Tibial nerve (tissue), 4 donors: ENCODE measurements around the gene PLCB4. TPM values are rescaled to one million over a fixed set of nuclear protein-coding genes. Genes with fewer than 3 reads are reported as not detected.

Experiments used
- DNase-seq, 2 donors: peaks; one replicate each; pipeline ENCODE4 v3.0.0-alpha.2; 2019; ENCODE audit warnings: low spot score in 2 of 2
- H3K27ac ChIP-seq, 4 donors: fragments of 200-600 bp; sonication (generic) in 3 of 4; one replicate each; pipeline ENCODE4 v1.5.1; 2017 to 2019; ENCODE audit warnings: mild to moderate bottlenecking in 1 of 4
- H3K27me3 ChIP-seq, 2 donors: fragments of 200-600 bp; sonication (generic) in 1 of 2; one replicate each; pipeline versions ENCODE4 v1.5.1 to v1.6.0; 2017 to 2019
- H3K36me3 ChIP-seq, 3 donors: fragments of 200-600 bp; sonication (generic); one replicate each; pipeline ENCODE4 v1.5.1; 2018 to 2019
- H3K4me1 ChIP-seq, 4 donors: fragments of 200-600 bp; sonication (generic) in 3 of 4; one replicate each; pipeline ENCODE4 v1.5.1; 2017 to 2019
- H3K4me3 ChIP-seq, 4 donors: fragments of 200-600 bp; sonication (generic) in 3 of 4; one replicate each; pipeline ENCODE4 v1.5.1; 2017 to 2019; ENCODE audit warnings: mild to moderate bottlenecking in 1 of 4, moderate library complexity in 1 of 4
- H3K9me3 ChIP-seq, 4 donors: fragments of 200-600 bp; sonication (generic) in 3 of 4; one replicate each; pipeline ENCODE4 v1.5.1; 2017 to 2019
- CTCF ChIP-seq, 5 experiments: fragments of 200-600 bp in 3 of 5; fragments of 450-650 bp in 2 of 5; sonication (generic) in 3 of 5; IDR thresholded peaks; one replicate each; pipeline ENCODE4 v1.5.1; 2016 to 2019; ENCODE audit warnings: antibody characterized with exemption in 5 of 5, mild to moderate bottlenecking in 3 of 5, moderate library complexity in 2 of 5
- EP300 ChIP-seq, 2 donors: sonication (generic); formaldehyde crosslinking; IDR thresholded peaks; one replicate each; pipeline ENCODE4 v1.6.1; 2017; ENCODE audit warnings: antibody characterized with exemption in 2 of 2, mild to moderate bottlenecking in 1 of 2
- POLR2A ChIP-seq, 2 donors: fragments of 450-650 bp; IDR thresholded peaks; one replicate each; pipeline ENCODE4 v1.6.1; 2017; ENCODE audit warnings: antibody characterized with exemption in 2 of 2, mild to moderate bottlenecking in 2 of 2, moderate library complexity in 2 of 2
- WGBS, 2 donors: methylation state at CpG; one replicate each; pipeline ENCODE4 v1.1.5; 2018; 5-methylcytosine and 5-hydroxymethylcytosine counted together
- total RNA-seq, 4 donors: library from RNA; depleted of rRNA; stranded (reverse); fragments of >200 nt; gene quantifications; one replicate each; pipeline ENCODE4 v1.1.0, GENCODE V29; 2016

Gene PLCB4
- total RNA-seq, 4 donors from 2014 or later, result 35.7 to 52.9 (median 40.1) TPM

- H3K27me3 ChIP-seq, result no peaks in the 10 kb centered on the region
- H3K4me3 ChIP-seq, result no peak overlapping the region
- H3K27ac ChIP-seq, result no peak overlapping the region
- TF ChIP-seq CTCF (IDR thresholded peaks at IDR 0.05) (no peak), POLR2A (IDR thresholded peaks at IDR 0.05) (no peak)
- H3K36me3 ChIP-seq, result no peaks in the 10 kb centered on the region
- no peaks in the 10 kb centered on the region for H3K9me3 ChIP-seq
- DNase-seq, result no peak
- peaks cover 0 to 7% (median 0%) of the 10 kb centered on the region in 4 donors for H3K4me1 ChIP-seq
Measured at GRCh38 chr20:9198460-9198859, 129.6 kb downstream of the PLCB4 start.

- Histone ChIP-seq H3K27me3 (no peaks in the 10 kb centered on the region), H3K9me3 (no peaks in the 10 kb centered on the region)
Measured at GRCh38 chr20:9200196-9200595, 131.3 kb downstream of the PLCB4 start.

GRCh38 chr20:9200620-9201019, 131.7 kb downstream of the PLCB4 start:
- no peaks in the 10 kb centered on the region for H3K36me3 ChIP-seq
- TF ChIP-seq EP300 (IDR thresholded peaks at IDR 0.05) (no peak), POLR2A (IDR thresholded peaks at IDR 0.05) (no peak), CTCF (IDR thresholded peaks at IDR 0.05) (no peak)
- H3K27me3 ChIP-seq, result no peaks in the 10 kb centered on the region
- H3K27ac ChIP-seq, result no peak overlapping the region
- WGBS, 2 donors, result 80 to 86% methylated on average over 1 of the region's 1 CpG
- no peak for DNase-seq
- no peaks in the 10 kb centered on the region for H3K9me3 ChIP-seq
- H3K4me1 ChIP-seq, result peaks cover 0 to 14% (median 0%) of the 10 kb centered on the region in 4 donors
- no peak overlapping the region for H3K4me3 ChIP-seq

More at GRCh38 chr20:9200196-9200595, 131.3 kb downstream of the PLCB4 start:
- no peak for TF ChIP-seq POLR2A (IDR thresholded peaks at IDR 0.05)
- TF ChIP-seq CTCF (IDR thresholded peaks at IDR 0.05), result no peak
- TF ChIP-seq EP300 (IDR thresholded peaks at IDR 0.05), result no peak
- no peak overlapping the region for H3K4me3 ChIP-seq
- H3K36me3 ChIP-seq, result no peaks in the 10 kb centered on the region
- DNase-seq, result no peak
- peaks cover 0 to 11% (median 0%) of the 10 kb centered on the region in 4 donors for H3K4me1 ChIP-seq
- 59 to 75% methylated on average over 5 of the region's 5 CpGs for WGBS, 2 donors
- H3K27ac ChIP-seq, result no peak overlapping the region

DNA sequence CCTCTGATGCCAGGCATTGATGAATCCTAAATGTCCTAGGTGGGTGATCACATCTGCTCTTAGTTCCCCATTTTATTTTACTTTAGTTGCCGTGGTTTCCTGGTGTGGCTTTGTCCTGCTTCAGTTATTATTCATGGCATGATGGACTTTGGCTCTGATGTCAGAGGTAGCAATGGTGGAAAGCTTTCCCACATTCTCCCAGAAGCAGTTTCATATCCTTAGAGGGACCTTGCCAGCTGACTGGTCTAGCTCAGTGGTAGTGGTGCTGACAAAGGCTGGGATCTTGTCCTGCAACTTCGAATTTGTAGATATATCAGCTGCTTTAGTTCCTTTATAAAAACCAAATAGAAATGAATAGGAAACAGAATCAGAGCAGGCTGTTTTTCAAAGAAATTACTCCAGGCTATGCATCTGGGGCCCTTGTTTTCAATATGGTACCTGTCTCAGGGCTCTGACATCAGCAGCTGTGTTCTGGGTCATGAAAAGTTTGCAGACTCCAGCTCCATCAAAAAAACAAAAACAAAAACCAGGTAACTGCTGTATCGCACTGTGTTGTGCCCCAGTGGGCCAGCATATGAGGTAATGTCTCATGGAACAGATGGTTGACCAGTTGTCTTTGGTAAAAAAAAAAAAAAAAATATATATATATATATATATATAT, 133.7 kb downstream of the PLCB4 start:
- H3K36me3 ChIP-seq, result no peaks in the 10 kb centered on the region
- H3K4me1 ChIP-seq, result peaks cover 0 to 12% (median 0%) of the 10 kb centered on the region in 4 donors
- H3K9me3 ChIP-seq, result no peaks in the 10 kb centered on the region
- DNase-seq, result no peak
- no peak for TF ChIP-seq EP300 (IDR thresholded peaks at IDR 0.05)
- no peak for TF ChIP-seq CTCF (IDR thresholded peaks at IDR 0.05)
- TF ChIP-seq POLR2A (IDR thresholded peaks at IDR 0.05), result no peak
- 86 to 93% methylated on average over 3 of the region's 3 CpGs for WGBS, 2 donors
- no peaks in the 10 kb centered on the region for H3K27me3 ChIP-seq
- no peak overlapping the region for H3K4me3 ChIP-seq
- no peak overlapping the region for H3K27ac ChIP-seq

DNA sequence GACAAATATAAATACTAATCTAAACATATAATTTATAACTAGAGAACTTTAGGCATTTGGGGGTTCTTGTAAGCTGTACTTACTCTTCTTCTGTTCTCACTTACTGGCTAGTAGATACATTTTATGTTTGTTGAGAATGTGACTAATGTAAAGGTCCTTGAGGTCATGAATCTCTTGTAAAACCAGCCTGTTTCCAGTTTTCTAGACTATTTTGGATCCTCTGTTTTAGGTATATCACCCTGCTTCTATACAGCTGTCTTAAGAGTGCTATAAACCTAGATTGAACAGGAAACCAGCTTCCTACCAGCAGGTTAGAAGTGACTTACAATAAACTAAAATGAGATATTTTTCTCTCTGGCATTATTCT, 134.2 kb downstream of the PLCB4 start:
- H3K27me3 ChIP-seq, result no peaks in the 10 kb centered on the region
- no peak overlapping the region for H3K27ac ChIP-seq
- TF ChIP-seq CTCF (IDR thresholded peaks at IDR 0.05) (no peak), EP300 (IDR thresholded peaks at IDR 0.05) (no peak), POLR2A (IDR thresholded peaks at IDR 0.05) (no peak)
- peaks cover 0 to 12% (median 0%) of the 10 kb centered on the region in 4 donors for H3K4me1 ChIP-seq
- no peak overlapping the region for H3K4me3 ChIP-seq
- H3K9me3 ChIP-seq, result no peaks in the 10 kb centered on the region
- DNase-seq, result no peak
- H3K36me3 ChIP-seq, result no peaks in the 10 kb centered on the region
